ENCODE data around the gene EPHB1.

DNA sequence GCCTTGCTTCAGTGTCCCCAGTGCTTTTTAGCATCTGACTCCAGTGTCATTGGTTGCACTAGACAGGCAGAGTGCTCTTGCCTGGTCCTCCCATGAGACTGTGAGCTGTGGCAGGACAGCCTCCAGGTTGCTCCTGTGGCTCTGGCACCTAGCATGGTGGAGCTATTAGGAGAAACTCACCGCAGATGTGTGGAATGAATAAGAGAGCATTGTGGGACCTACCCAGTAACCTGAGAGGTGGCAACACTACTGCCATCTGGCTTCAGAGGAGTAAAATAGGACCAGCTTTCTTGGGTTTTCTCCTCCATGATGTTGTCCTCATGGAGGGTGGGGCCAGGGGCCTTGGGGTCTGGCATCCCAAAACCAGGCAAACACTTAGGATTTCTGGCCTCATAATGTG lies 183.6 kb downstream of the EPHB1 start:
- no peak for TF ChIP-seq ZNF274 (IDR thresholded peaks at IDR 0.05; ENCODE audit: low read depth, low read length)
- no peak for TF ChIP-seq SUZ12 (IDR thresholded peaks at IDR 0.05; ENCODE audit: extremely low read depth, insufficient read depth, insufficient read length)

All from NT2/D1 (cell line).